IMR-90 (cell line): ENCODE data around the gene VWDE. TPM values are rescaled to one million over a fixed set of nuclear protein-coding genes. Genes with fewer than 3 reads are reported as not detected.

ENCODE experiments used
- ATAC-seq: fragments of 200-7000 bp; cut with Tn5 transposase; 2 replicates; pipeline ENCODE4 v1.9.1; 2020; ENCODE audit warnings: low read depth, mild to moderate bottlenecking, moderate library complexity
- BruUV-seq: library from RNA; stranded (reverse); fragments of 400-500 nt; replicated peaks from 2 replicates; lab custom pipeline; 2021; lab: Mats Ljungman, UMichigan
- CTCF ChIA-PET: fragments of 300-600 bp; formaldehyde crosslinking; extraction: SDS; loops from one replicate; lab custom pipeline; 2021; ENCODE audit warnings: antibody characterized with exemption; lab: Yijun Ruan, JAX
- POLR2A ChIA-PET: fragments of 300-600 bp; sonication (Branson Sonifier 250); formaldehyde crosslinking; loops from one replicate; lab custom pipeline; 2022; ENCODE audit warnings: antibody characterized with exemption; ENCODE audit not compliant: unreplicated experiment; lab: Charles Lee
- DNase-seq: peaks from one replicate; pipeline ENCODE4 v3.0.0; 2013
- H2AFZ ChIP-seq: replicated peaks from 2 replicates; pipeline ENCODE3; 2013; ENCODE audit warnings: low read length, mild to moderate bottlenecking; ENCODE audit not compliant: poor library complexity
- H2AK5ac ChIP-seq: 2 replicates; pipeline ENCODE4 v1.6.1; 2013; ENCODE audit warnings: low read depth, low read length, inconsistent platforms
- H2AK9ac ChIP-seq: replicated peaks from 2 replicates; pipeline ENCODE3; 2013; ENCODE audit warnings: mild to moderate bottlenecking, low read depth, low read length, moderate library complexity; ENCODE audit not compliant: poor library complexity
- H2BK120ac ChIP-seq: 2 replicates; pipeline ENCODE4 v1.6.1; 2013; ENCODE audit warnings: low read depth, low read length, inconsistent platforms
- H2BK15ac ChIP-seq: 3 replicates; pipeline ENCODE4 v1.6.1; 2013; ENCODE audit warnings: low read depth, low read length, inconsistent platforms
- H2BK20ac ChIP-seq: 2 replicates; pipeline ENCODE4 v1.6.1; 2013; ENCODE audit warnings: low read depth, mild to moderate bottlenecking, inconsistent platforms, low read length, moderate library complexity
- H2BK5ac ChIP-seq: 2 replicates; pipeline ENCODE4 v1.6.1; 2013; ENCODE audit warnings: mild to moderate bottlenecking, low read depth, low read length, inconsistent platforms; ENCODE audit not compliant: poor library complexity, severe bottlenecking
- H3K14ac ChIP-seq: replicated peaks from 2 replicates; pipeline ENCODE4 v1.6.1; 2013; ENCODE audit warnings: low read depth, low read length, inconsistent platforms
- H3K18ac ChIP-seq: 2 replicates; pipeline ENCODE4 v1.6.1; 2013; ENCODE audit warnings: low read depth, low read length, control low read depth
- H3K23ac ChIP-seq: 2 replicates; pipeline ENCODE4 v1.6.1; 2013; ENCODE audit warnings: low read depth, low read length, inconsistent platforms
- H3K27ac ChIP-seq: 2 replicates; pipeline ENCODE4 v1.5.1; 2013; ENCODE audit warnings: mild to moderate bottlenecking, control low read depth, low read length; ENCODE audit not compliant: insufficient read depth
- H3K27me3 ChIP-seq: 2 replicates; pipeline ENCODE4 v1.6.1; 2013; ENCODE audit warnings: low read length; ENCODE audit not compliant: control insufficient read depth, insufficient read depth
- H3K36me3 ChIP-seq: 2 replicates; pipeline ENCODE4 v1.6.1; 2013; ENCODE audit warnings: low read length, mixed read lengths; ENCODE audit not compliant: control insufficient read depth, insufficient read depth
- H3K4ac ChIP-seq: 2 replicates; pipeline ENCODE4 v1.6.1; 2013; ENCODE audit warnings: low read depth, low read length, inconsistent platforms
- H3K4me1 ChIP-seq: 2 replicates; pipeline ENCODE4 v1.6.1; 2013; ENCODE audit warnings: low read length, mixed read lengths; ENCODE audit not compliant: control insufficient read depth, insufficient read depth
- H3K4me2 ChIP-seq: 2 replicates; pipeline ENCODE4 v1.6.1; 2013; ENCODE audit warnings: low read depth, mild to moderate bottlenecking, control low read depth, low read length, moderate library complexity
- H3K4me3 ChIP-seq: 2 replicates; pipeline ENCODE4 v1.5.1; 2013; ENCODE audit warnings: low read depth, mild to moderate bottlenecking, control low read depth, low read length, moderate library complexity; ENCODE audit not compliant: insufficient read depth
- H3K56ac ChIP-seq: 2 replicates; pipeline ENCODE4 v1.6.1; 2013; ENCODE audit warnings: low read length, inconsistent platforms; ENCODE audit not compliant: insufficient read depth; ENCODE audit errors: extremely low read depth
- H3K79me1 ChIP-seq, 2 experiments: 2 replicates each; pipeline ENCODE4 v1.6.1; 2013; ENCODE audit warnings: low read length in 2 of 2, inconsistent platforms in 1 of 2, low read depth in 1 of 2
- H3K9ac ChIP-seq: 2 replicates; pipeline ENCODE4 v1.6.1; 2013; ENCODE audit warnings: low read depth, low read length, control low read depth
- H3K9me1 ChIP-seq: 2 replicates; pipeline ENCODE4 v1.6.1; 2013; ENCODE audit warnings: low read length, inconsistent platforms; ENCODE audit not compliant: insufficient read depth
- H3K9me3 ChIP-seq: 2 replicates; pipeline ENCODE4 v1.6.1; 2013; ENCODE audit warnings: low read length; ENCODE audit not compliant: control insufficient read depth, insufficient read depth
- H4K20me1 ChIP-seq: 2 replicates; pipeline ENCODE4 v1.6.1; 2013; ENCODE audit warnings: low read length, inconsistent platforms; ENCODE audit not compliant: insufficient read depth
- H4K5ac ChIP-seq: 2 replicates; pipeline ENCODE4 v1.6.1; 2013; ENCODE audit warnings: mild to moderate bottlenecking, low read depth, low read length, control low read depth
- H4K8ac ChIP-seq, 2 experiments: 2 replicates each; pipeline ENCODE4 v1.6.1; 2013; ENCODE audit warnings: low read depth in 2 of 2, low read length in 2 of 2, control low read depth in 1 of 2, inconsistent platforms in 1 of 2
- H4K91ac ChIP-seq: 2 replicates; pipeline ENCODE4 v1.6.1; 2013; ENCODE audit warnings: low read depth, low read length, inconsistent platforms; ENCODE audit not compliant: insufficient read depth
- BHLHE40 ChIP-seq: fragments of 150-350 bp; IDR thresholded peaks from 2 replicates; pipeline ENCODE4 v1.6.1; 2016; ENCODE audit warnings: mild to moderate bottlenecking, low read depth, low read length
- RCOR1 ChIP-seq: IDR thresholded peaks from 2 replicates; pipeline ENCODE4 v1.6.1; 2012; ENCODE audit warnings: mild to moderate bottlenecking, low read length, improper control_type of control experiment; ENCODE audit not compliant: insufficient replicate concordance
- WGBS, 2 experiments: methylation state at CpG; one replicate each; pipeline versions ENCODE4 v1.1.5 to v1.1.7; 2013; ENCODE audit warnings: missing lambda C conversion rate in 2 of 2; ENCODE audit not compliant: insufficient read length in 1 of 2; ENCODE audit errors: extremely low coverage in 2 of 2; 5-methylcytosine and 5-hydroxymethylcytosine counted together
- dilution Hi-C: fragments of 300-500 bp; cut with HindIII; formaldehyde crosslinking; loops from one replicate; pipeline ENCODE4 v1.14.3; 2018; ENCODE audit warnings: low sequenced_read_pairs; ENCODE audit not compliant: unreplicated experiment
- in situ Hi-C: fragments of 300-500 bp; cut with MboI; formaldehyde crosslinking; loops from 3 replicates; pipeline ENCODE4 v1.14.3; 2019; ENCODE audit warnings: low sequenced_read_pairs, inconsistent platforms, mixed read lengths
- intact Hi-C: fragments of 100-400 bp; cut with micrococcal nuclease; formaldehyde crosslinking; loops from 2 replicates; pipeline ENCODE4 v1.10.0; 2022
- polyA plus RNA-seq, 3 experiments: library from polyadenylated mRNA; depleted of rRNA; stranded (reverse); fragments of >200 nt; gene quantifications; 2 replicates each; pipeline ENCODE4 v1.2.3, GENCODE V29; 2012; ENCODE audit warnings: low replicate concordance in 1 of 3
- total RNA-seq: library from RNA; depleted of rRNA; stranded (reverse); fragments of >200 nt; gene quantifications from 2 replicates; pipeline ENCODE4 v1.2.3, GENCODE V29; 2012
- TF ChIP-seq, protein P1 (sequence below): fragments of 150-350 bp; IDR thresholded peaks from 2 replicates; pipeline ENCODE4 v1.6.1; 2017; ENCODE audit warnings: mild to moderate bottlenecking, antibody characterized with exemption, low read length, low read depth

VWDE gene
- total and polyA plus RNA-seq, 2 of the 4 experiments (the other 2 are of a cell fraction) = 0.05 to 0.18 TPM

DNA sequence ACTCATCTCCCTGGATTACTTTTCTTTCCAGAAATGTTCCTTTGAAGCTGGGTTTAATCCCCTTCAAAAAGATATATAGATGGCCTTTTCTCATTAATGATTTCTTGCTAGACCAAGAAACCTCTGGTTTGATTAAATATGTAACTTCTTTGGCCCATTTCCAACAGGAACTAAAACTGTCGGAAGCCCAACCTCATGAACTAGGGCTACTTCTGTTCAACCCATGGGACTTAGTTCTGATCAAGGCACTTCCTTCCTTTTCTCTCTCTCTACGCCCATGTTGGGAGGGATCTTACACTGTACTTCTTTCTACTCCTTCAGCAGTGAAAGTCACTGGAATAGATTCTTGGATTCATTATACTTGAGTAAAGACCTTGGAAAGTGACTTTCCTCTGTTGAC, 109.0 kb downstream of the VWDE start:
- Histone ChIP-seq H3K23ac (no peak overlapping the region), H3K27me3 (no peaks in the 10 kb centered on the region), H3K4me1 (no peaks in the 10 kb centered on the region), H3K18ac (no peak overlapping the region), H3K4ac (no peak overlapping the region), H2AFZ (no peak overlapping the region), H3K36me3 (no peaks in the 10 kb centered on the region), H2BK5ac (no peak overlapping the region), H2AK9ac (no peak overlapping the region), H3K9ac (no peak overlapping the region), H3K79me1 (no peaks in the 10 kb centered on the region), H3K14ac (no peak overlapping the region), H3K27ac (no peak overlapping the region), H4K8ac (no peak overlapping the region), H2BK20ac (no peak overlapping the region), H3K4me2 (no peak overlapping the region), H3K56ac (no peak overlapping the region), H3K9me3 (no peaks in the 10 kb centered on the region), H2BK15ac (no peak overlapping the region), H3K4me3 (no peak overlapping the region), H2AK5ac (no peak overlapping the region), H4K91ac (no peak overlapping the region), H3K9me1 (no peaks in the 10 kb centered on the region), H4K5ac (no peak overlapping the region), H4K20me1 (no peaks in the 10 kb centered on the region), H2BK120ac (no peak overlapping the region)
- no CpG with 5 or more reads among the region's 2 CpGs for WGBS, 2 experiments
- dilution Hi-C loops = no loop called here
- TF ChIP-seq, protein P1, sequence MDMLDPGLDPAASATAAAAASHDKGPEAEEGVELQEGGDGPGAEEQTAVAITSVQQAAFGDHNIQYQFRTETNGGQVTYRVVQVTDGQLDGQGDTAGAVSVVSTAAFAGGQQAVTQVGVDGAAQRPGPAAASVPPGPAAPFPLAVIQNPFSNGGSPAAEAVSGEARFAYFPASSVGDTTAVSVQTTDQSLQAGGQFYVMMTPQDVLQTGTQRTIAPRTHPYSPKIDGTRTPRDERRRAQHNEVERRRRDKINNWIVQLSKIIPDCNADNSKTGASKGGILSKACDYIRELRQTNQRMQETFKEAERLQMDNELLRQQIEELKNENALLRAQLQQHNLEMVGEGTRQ = no peak
- TF ChIP-seq RCOR1 = no peak
- no peak for TF ChIP-seq BHLHE40
- in situ Hi-C loops = no loop called here
- ATAC-seq = no peak
- intact Hi-C loops = no loop called here
- no TSS peak for BruUV-seq
- no peak for DNase-seq
- CTCF ChIA-PET = no interaction called here
- POLR2A ChIA-PET = no interaction called here
